CD4-positive, alpha-beta T cell treated with Interferon gamma for 1 hour (primary cell): ENCODE measurements around the gene ADAMTSL1.

Experiments used
- DNase-seq: peaks from one replicate; pipeline ENCODE4 v3.0.0-alpha.2; 2020

Gene ADAMTSL1, protein sequence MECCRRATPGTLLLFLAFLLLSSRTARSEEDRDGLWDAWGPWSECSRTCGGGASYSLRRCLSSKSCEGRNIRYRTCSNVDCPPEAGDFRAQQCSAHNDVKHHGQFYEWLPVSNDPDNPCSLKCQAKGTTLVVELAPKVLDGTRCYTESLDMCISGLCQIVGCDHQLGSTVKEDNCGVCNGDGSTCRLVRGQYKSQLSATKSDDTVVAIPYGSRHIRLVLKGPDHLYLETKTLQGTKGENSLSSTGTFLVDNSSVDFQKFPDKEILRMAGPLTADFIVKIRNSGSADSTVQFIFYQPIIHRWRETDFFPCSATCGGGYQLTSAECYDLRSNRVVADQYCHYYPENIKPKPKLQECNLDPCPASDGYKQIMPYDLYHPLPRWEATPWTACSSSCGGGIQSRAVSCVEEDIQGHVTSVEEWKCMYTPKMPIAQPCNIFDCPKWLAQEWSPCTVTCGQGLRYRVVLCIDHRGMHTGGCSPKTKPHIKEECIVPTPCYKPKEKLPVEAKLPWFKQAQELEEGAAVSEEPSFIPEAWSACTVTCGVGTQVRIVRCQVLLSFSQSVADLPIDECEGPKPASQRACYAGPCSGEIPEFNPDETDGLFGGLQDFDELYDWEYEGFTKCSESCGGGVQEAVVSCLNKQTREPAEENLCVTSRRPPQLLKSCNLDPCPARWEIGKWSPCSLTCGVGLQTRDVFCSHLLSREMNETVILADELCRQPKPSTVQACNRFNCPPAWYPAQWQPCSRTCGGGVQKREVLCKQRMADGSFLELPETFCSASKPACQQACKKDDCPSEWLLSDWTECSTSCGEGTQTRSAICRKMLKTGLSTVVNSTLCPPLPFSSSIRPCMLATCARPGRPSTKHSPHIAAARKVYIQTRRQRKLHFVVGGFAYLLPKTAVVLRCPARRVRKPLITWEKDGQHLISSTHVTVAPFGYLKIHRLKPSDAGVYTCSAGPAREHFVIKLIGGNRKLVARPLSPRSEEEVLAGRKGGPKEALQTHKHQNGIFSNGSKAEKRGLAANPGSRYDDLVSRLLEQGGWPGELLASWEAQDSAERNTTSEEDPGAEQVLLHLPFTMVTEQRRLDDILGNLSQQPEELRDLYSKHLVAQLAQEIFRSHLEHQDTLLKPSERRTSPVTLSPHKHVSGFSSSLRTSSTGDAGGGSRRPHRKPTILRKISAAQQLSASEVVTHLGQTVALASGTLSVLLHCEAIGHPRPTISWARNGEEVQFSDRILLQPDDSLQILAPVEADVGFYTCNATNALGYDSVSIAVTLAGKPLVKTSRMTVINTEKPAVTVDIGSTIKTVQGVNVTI (N-terminal part only)

DNA sequence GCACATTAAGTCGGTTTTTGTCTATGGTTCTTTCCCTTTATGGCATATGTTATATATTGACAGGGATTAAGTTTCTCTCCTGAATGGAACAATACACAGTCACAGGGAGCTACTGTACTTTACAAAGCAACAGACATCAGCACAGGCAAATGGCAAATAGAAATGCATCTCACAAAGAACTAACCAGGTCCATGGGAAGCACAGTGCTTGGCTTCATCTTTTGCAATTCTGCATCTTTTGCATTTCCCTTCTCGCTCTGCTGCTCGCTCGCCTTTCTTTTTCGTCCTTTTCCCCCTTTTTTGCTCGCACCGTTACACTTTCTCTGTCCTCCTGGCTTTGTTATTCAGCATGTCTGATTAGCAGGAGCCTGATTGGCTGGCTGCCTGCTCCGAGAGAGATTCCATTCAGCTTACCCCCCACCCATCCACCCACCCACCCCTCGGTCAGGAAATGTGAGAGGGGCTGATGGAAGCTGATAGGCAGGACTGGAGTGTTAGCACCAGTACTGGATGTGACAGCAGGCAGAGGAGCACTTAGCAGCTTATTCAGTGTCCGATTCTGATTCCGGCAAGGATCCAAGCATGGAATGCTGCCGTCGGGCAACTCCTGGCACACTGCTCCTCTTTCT is at the start of gene ADAMTSL1:
TSS of gene ADAMTSL1 (plus strand) at position 502 of the 628 bp plus-strand sequence. CDS start at position 582, 80 bp downstream.
- DNase-seq: no peak

DNA sequence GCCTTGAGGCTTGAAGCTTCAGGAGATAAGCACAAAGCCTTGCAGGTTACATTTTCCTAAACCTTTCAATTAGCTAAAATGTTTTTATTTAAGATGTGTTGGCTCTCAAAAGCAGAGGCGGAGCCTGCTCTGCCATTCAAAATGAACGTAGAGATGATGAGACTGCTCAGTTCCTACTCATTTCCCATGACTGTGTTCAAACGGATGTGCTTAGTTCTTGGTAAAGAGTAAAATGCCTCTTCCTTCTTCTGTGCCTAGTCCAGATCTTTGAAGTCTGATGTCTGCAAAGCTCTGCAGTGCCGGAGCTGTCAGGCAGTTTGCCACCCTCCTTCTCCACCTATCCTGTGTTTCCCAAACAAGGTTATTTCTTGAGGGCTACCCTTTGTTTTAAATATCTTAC is 46.3 kb upstream of the ADAMTSL1 start:
- no peak for DNase-seq

DNA sequence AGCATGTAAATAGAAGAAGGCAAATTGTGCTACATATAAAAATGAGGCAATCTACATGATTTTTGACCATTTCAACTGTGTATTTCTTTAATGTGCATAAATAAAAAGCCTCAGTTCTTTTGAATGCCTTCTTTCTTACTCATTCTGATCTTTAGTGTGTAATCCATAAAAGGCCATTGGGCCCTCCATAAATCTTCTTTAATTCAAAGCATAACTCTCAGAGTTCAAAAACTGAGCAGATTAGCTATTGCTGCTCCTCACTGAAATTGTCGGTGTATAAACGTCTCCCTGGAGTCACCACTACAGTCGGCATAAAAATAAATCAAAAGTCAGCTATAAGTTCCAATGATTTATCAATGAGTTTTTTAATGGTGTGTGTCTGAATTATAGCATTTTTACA is 45.3 kb upstream of the ADAMTSL1 start:
- no peak for DNase-seq

DNA sequence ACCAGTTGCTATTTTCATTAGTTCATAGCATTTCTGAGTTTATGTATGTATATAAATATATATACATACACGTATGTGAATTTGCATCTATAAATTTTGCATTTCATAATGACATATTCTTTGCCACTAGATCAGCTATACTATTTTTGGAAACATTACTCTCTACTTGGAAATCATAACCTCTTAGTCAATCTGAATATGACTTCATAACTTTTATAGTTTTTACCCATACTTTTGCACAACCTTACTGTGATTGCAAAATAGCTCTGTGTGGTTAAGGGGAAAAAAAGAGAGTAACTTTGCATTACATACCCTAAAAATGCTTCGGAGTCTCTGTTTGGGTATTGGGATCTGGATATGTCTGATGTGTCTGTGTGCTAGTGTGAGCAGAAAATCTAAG is 44.9 kb upstream of the ADAMTSL1 start:
- no peak for DNase-seq

DNA sequence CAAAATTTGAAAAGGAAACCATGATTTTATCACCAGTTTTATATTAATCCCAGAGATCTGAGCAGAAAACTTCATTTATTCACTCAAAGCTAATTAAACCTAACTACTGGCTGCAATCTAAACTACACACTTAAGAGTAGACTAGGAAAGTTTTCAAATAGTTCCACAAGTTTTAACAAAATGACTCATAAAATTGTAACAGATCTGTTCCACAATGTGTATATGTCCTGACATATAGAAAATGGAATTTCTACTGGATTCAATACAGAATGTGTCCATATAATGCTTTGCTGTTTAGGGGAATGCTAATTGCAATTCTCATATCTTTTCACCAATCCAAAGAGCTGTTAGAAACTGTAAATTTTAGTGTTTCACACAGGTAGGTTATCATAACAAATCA is 40.3 kb upstream of the ADAMTSL1 start:
- no peak for DNase-seq

DNA sequence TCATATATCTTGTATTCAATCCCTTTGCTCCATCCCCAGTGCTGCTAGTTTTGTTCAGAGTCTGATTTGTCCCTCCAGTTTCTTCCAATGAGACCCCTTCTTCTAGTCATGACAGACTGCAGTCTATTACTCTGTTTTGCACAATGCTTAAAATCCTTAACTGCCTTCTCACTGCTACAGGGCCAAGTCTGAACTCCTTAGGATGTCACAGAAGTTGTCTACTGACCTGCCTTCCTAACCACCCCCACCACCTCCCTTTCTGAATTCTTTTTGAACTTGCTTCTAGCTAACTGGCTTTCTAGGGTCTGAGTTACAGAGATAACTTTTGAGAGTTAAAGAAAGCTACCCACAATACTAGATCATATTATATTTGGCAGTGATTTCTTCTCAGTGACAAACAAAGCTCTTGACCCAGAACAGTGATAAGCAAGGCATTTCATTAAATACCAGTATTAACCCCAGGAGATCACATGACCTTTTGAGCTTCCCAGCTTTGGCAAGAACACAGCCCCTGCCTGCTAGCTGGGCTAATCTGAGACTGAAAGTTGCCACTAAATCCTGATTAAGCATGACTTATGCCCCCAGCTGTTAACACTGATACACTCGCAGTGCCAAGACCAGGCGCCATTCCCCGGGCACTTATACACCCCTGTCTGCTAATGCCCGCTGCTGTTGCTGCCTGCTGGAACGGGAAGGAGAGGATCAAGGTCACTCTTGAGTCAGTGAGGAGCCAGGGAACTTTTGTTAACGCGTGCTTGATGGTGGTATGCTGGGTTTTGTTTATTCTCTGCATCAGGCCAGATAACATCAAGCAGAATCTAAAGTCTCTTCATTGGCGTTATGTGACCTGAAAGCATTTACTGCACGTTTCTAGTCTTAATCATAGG is 36.4 kb upstream of the ADAMTSL1 start:
- no peak for DNase-seq

DNA sequence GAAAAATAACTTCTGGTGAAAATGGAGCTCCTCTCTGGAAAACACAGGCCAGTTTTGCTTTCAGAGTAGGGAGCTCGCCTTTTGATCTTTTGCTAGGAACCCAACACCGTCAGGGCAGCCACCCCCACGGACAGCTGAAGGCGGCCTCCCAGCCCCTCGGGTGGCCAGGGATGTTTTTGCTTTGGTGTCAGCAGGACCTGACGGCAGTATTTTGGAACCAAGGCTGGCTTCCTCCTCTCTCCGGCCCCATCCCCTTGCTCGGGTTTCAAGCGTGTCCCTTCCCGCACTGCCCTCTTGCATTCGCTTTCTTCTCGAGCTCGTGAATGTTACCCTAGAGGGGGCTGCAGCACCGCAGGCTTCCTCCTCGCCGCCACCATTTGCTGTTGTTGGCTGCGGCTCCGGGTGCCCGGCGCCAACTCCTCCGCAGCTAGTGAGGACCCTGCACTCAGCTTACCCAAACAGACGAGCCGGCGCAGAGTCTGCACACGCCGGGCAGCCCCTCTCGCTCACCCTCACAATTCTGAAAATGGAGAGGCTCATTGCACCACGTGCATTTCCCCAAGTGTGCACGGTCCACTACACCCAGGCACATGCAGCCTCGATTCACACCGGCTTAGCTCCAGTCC is 35.5 kb upstream of the ADAMTSL1 start:
- DNase-seq: no peak

DNA sequence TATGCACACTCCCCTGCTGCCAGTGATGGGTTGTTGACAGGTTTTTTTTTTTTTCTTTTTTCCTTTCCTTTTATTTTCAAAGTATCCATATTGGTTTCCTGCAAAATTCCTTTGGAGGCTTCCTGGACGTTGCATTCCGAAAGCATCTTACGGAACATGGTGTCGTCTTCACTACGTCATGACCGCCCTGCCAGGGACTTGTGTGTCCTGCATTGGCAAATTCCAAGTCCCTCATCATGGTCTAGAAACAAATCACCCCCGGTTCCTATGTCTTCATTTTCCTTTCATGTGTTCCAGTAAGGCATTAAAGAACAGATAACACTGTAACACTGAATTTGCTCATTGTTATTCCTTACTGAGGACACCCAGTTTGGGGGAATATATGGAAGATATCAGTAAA is 35.0 kb upstream of the ADAMTSL1 start:
- no peak for DNase-seq

DNA sequence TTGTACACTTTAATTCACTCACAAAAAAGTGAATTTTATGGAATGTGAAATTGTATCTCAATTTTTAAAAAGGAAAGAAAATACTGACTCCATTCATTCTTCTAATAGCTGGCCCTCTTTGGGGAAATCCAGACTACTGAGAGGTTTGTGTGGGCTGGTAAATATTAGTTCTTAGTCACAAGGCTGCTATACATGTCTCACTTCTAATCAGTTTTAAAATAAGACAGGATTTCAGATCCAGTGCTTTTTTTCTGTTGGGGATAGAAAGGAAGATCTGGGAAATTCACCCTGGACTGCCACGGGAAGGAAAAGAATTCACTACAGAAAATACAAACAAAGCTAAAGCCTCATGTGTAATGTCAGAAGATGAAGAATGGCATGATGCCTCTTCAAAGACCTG is 32.7 kb upstream of the ADAMTSL1 start:
- DNase-seq: no peak

DNA sequence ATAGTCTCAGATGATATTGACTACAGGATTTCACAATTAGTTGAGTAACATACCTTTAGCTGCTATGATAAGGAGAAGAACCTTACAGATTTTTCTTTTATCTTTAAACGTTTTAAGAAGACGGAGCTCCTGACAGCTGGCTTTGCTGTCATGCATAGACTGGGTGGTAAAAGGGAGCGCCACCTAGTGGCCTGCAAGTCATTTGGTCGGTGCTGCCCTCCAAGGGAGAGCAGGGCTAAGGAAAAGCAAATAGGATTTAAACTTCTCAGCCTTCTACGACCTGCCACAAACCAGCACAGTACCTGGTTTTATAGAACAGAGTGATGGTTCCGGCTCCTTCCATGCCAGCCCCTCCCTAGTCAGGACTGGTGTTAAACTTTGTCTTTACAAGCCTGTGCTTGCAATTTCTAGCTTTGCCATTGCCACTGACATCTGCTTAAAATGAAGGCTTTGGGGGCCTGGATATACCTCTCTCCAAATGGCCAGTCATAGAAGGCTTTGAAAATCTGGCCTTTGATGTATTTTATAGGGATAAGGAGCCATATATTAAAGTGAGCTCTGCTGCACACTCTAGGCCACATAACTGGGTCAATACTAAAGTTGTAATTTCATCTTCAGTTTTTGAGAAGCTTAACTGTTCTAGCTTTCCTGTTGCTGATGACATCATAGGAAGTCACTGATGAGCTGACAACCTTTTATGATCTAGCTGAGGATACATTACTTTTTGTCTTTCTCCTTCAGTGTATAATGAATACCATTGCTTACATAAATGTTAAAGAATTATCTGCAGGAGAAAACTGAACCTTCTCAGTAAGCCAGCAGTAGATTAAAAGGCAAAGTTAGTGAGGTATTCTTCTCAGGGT is 31.1 kb upstream of the ADAMTSL1 start:
- DNase-seq: no peak

DNA sequence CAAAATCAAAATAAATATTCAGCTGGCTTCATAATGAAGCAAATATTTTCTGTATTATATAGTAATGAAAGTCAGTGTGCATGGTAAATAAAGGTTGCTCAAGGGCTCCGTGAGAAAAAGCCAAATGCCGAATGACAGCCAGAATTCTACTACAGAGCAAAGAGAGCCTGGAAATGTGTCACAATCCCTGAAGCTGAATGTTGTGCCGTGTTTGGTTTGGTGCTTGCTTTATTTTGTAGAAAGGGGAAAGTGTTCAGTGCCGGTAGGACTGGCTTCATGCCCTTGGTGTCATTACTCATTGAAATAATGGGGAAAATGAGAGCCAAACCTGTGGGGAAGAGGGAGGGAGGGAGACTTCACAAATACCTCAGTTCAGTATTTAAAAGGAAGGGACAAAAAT is 26.8 kb upstream of the ADAMTSL1 start:
- DNase-seq: no peak

DNA sequence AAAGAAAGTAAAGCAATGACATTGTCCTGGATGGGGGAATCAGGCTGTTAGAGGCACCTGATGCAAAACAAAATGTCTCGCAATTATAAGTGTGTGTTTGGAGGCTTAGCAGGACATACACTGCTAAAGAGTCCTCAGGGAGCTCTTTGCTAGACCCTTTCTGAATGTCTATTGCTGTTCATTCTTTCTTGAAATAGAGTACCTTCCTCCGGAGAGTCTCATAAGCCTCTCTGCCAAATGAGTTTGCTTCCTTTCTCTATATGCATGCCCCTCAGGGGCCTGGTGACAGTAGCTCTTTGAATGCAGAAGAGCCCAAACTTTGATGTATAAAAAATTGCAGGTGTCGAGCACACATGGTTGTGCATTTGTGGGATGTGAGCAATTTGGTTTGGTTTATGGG is 26.4 kb upstream of the ADAMTSL1 start:
- DNase-seq: no peak

DNA sequence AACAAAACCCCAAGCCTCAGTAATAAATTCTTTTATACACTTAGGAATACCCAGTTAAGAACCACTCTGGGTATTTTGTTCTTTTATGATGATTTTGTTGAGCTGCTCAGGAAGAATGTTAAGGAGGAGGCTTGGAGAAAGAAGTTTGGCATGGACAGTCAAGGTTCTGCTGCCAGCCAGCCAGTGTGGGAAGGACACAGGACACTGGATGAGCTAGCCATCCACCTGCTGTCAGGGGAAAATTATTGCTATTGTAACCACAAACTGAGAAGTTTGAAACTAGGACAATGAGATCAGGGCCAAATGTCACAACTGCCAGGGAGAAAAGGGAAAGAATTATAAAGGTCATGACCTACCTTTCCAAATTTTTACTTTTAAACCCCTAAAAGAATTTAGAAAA is 25.9 kb upstream of the ADAMTSL1 start:
- no peak for DNase-seq

DNA sequence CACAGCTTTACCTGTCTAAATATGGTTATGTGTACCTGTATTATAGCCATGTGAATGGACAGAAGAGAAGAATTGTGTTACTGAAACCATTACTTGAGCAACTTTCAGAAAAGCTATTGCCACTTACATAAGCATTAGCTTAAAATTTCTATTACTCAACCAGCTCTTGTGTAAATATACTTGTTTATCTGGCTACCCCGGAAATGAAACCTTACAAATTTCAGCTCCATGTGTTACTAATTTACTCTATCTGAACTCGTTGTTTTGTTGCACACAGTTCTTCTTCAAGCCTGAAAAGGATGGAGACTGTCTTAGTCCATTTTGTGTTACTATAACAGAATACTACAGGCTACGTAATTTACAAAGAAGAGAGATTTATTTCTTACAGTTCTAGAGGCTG is 22.5 kb upstream of the ADAMTSL1 start:
- DNase-seq: no peak

DNA sequence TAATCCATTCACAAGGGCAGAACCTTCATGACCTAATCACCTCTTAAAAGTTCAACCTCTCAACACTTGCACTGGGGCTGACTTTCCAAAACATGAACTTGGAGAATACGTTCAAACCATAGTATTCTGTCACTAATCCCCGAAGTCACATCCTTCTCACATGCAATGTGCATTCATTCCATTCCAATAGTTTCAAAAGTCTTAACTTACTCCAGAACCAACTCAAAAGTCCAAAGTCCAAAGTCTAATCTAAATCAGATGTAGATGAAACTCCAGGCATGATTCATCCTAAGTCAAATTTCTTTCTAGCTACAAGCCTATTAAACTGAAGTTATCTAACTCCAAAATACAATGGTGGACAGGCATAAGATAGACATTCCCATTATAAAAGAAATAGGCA is 21.7 kb upstream of the ADAMTSL1 start:
- DNase-seq: no peak

DNA sequence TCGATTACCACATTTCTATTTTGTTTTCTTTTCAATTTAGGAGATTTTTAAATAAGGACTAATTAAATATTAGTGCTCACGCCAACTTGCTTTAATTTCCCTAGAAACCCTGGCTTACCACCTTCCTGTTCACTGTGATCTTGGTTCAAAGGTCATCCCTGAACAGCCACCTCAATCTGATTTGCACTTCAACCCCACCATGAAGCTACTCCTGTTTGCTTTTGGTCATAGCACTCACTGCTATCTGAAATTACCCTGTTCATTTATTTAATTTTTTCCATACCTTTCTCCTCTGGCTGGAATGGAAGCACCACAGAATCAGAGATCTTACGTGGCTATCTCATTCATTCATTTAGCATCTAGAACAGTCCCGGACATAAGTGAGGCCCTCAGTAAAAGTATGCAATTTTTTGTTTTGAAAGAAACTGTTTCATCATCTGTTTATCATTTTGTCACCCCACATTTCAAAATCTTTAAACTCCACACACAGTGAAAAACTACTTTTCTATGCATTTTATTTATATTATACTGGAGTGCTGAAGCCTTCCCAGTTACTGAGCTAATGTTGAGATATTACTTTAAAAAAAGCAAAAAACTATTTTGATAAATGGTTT is 17.2 kb upstream of the ADAMTSL1 start:
- no peak for DNase-seq

DNA sequence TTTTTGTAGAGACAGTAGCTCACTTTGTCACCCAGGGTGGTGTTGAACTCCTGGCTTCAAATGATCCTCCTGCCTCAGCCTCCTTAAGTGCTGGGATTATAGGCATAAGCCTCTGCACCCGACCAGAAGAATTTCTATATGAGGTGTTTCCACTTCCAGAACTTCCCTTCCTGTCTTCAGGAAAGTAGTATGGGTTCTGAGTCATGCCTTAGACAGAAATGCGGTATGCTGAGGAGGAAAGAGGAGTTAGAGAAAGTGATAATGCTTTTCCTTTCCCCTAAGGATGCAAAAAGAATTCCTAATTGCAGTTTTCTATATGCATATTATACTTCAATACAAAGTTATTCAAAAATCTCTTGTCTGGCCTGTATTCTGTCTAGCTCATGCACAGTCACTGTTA is 16.4 kb upstream of the ADAMTSL1 start:
- no peak for DNase-seq

DNA sequence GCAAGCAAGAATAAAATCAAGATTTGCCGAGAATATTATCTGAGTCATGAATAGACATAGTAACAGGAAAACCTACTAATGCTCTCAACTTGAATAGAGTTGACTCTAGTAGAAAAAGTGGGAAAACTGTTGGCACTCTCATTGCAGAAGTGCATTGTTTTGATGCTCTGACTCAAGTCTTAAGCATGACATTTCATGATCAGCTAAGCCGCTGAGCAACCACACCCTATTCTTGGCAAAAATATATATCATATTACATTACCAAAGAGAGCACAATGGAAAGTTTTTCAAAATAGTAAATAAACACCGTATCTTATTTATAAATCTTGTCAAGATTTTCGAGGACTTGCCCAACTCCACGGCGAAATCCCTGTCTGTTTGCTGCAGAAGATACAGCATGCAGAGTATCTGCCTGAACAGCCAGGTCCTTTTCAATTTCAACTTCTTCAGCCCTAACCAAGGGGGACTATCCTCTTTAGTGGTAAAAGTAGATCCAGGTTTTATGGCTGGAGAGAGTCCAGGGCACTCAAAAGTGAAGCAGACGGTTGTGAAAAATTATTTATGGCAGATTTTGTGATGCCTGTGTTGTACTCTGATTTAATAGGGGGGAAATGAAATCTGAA is 13.9 kb upstream of the ADAMTSL1 start:
- no peak for DNase-seq

DNA sequence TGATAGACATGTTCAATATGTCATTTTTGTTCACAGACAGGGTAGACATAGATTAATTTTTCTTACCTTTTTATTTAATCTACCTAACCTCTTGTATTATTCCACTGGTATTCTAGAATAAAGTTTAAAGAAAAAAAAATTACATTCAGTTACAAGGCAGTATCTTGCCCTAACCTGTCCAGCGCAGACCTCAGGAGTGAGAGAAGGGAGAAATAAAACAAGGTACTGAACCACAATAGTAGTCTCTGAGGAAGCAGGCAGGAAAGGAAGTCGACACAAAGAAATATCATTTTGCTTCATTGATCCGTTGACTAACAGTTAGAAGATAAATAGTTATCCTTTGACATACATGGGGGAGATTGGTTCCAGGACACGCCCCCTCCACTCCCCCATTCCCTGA is 12.5 kb upstream of the ADAMTSL1 start:
- no peak for DNase-seq
